Neural crest cell (in vitro differentiated cells): ENCODE measurements around the gene GNG14. TPM values are rescaled to one million over a fixed set of nuclear protein-coding genes. Genes with fewer than 3 reads are reported as not detected.
A peak's percentile ranks its signal among the peaks of the same experiment; 100 is the strongest.

Experiments
- DNase-seq: peaks from one replicate; pipeline ENCODE4 v3.0.0; 2021; ENCODE audit warnings: low read depth, mixed read lengths, low spot score
- H3K27ac Mint-ChIP-seq: one replicate; pipeline ENCODE4 v1.8.0; 2021; ENCODE audit warnings: mild to moderate bottlenecking, mixed read lengths; ENCODE audit not compliant: unreplicated experiment
- H3K27me3 Mint-ChIP-seq: 2 replicates; pipeline ENCODE4 v1.8.0; 2021; ENCODE audit warnings: low read depth, mild to moderate bottlenecking, mixed read lengths
- H3K36me3 Mint-ChIP-seq: 2 replicates; pipeline ENCODE4 v1.8.0; 2021; ENCODE audit warnings: low read depth, mild to moderate bottlenecking, mixed read lengths
- H3K4me1 Mint-ChIP-seq: 2 replicates; pipeline ENCODE4 v1.8.0; 2021; ENCODE audit warnings: mixed read lengths
- H3K4me3 Mint-ChIP-seq: one replicate; pipeline ENCODE4 v1.8.0; 2021; ENCODE audit warnings: mild to moderate bottlenecking, mixed read lengths
- H3K9me3 Mint-ChIP-seq: 2 replicates; pipeline ENCODE4 v1.8.0; 2021; ENCODE audit warnings: mixed read lengths
- CTCF ChIP-seq: fragments of 200-600 bp; sonication (generic); conservative IDR thresholded peaks from 2 replicates; pipeline ENCODE4 v1.5.0; 2021; ENCODE audit warnings: antibody characterized with exemption, mild to moderate bottlenecking
- total RNA-seq: library from RNA; stranded (reverse); gene quantifications from 2 replicates; pipeline ENCODE4 v1.2.1, GENCODE V29; 2021

The GNG14 gene
- total RNA-seq, 1 donor from 2014 or later, result not detected

- Mint-ChIP-seq H3K4me3 (peak overlapping the region; percentile 74), H3K27ac (no peak overlapping the region), H3K27me3 (peaks cover 8% of the 10 kb centered on the region), H3K36me3 (peaks cover 3% of the 10 kb centered on the region), H3K9me3 (no peaks in the 10 kb centered on the region), H3K4me1 (peaks cover 15% of the 10 kb centered on the region)
- no peak for TF ChIP-seq CTCF
- no peak for DNase-seq
Observed at GRCh38 chr19:12698138-12698537, 10.3 kb downstream of the GNG14 start.

GRCh38 chr19:12701596-12702282, 13.9 kb downstream of the GNG14 start:
- Mint-ChIP-seq H3K36me3 (peaks cover 11% of the 10 kb centered on the region), H3K27ac (no peak overlapping the region), H3K4me1 (peaks cover 12% of the 10 kb centered on the region), H3K4me3 (no peak overlapping the region), H3K27me3 (peaks cover 5% of the 10 kb centered on the region), H3K9me3 (no peaks in the 10 kb centered on the region)
- no peak for TF ChIP-seq CTCF
- no peak for DNase-seq

GRCh38 chr19:12703046-12703445, 15.2 kb downstream of the GNG14 start:
- H3K4me3 Mint-ChIP-seq, result peak overlapping the region; percentile 81
- H3K9me3 Mint-ChIP-seq, result no peaks in the 10 kb centered on the region
- no peak overlapping the region for H3K27ac Mint-ChIP-seq
- peaks cover 4% of the 10 kb centered on the region for H3K27me3 Mint-ChIP-seq
- peak; percentile 50 for DNase-seq
- H3K36me3 Mint-ChIP-seq, result peaks cover 11% of the 10 kb centered on the region
- H3K4me1 Mint-ChIP-seq, result peaks cover 8% of the 10 kb centered on the region
- no peak for TF ChIP-seq CTCF

- TF ChIP-seq CTCF, result no peak
- Mint-ChIP-seq H3K36me3 (peaks cover 11% of the 10 kb centered on the region), H3K27ac (no peak overlapping the region), H3K27me3 (peaks cover 4% of the 10 kb centered on the region), H3K4me1 (peaks cover 6% of the 10 kb centered on the region), H3K9me3 (no peaks in the 10 kb centered on the region), H3K4me3 (no peak overlapping the region)
- DNase-seq, result no peak
Observed at GRCh38 chr19:12705169-12705568, 17.4 kb downstream of the GNG14 start.

- no peaks in the 10 kb centered on the region for H3K9me3 Mint-ChIP-seq
- H3K4me1 Mint-ChIP-seq, result peaks cover 6% of the 10 kb centered on the region
- H3K27me3 Mint-ChIP-seq, result peaks cover 4% of the 10 kb centered on the region
- H3K4me3 Mint-ChIP-seq, result no peak overlapping the region
- no peak for TF ChIP-seq CTCF
- no peak for DNase-seq
- peaks cover 11% of the 10 kb centered on the region for H3K36me3 Mint-ChIP-seq
- no peak overlapping the region for H3K27ac Mint-ChIP-seq
Observed at GRCh38 chr19:12705654-12706331, 18.0 kb downstream of the GNG14 start.
